Measurements from ENCODE around the gene SLC36A4.
A peak's percentile ranks its signal among the peaks of the same experiment; 100 is the strongest.

SLC36A4 gene

GRCh38 chr11:93234602-93235207, 36.9 kb upstream of the SLC36A4 start:
- peak; percentile 83 for TF ChIP-seq CTCF (conservative IDR thresholded peaks at IDR 0.05; ENCODE audit: low read depth)
- no peak overlapping the region for H3K27ac ChIP-seq
- ChIA-PET CTCF (interaction anchor here (0.5 to 2.0 kb wide), 26 partner anchors 9 to 1257 kb away, joined by 3 to 16 read pairs (median 4); no protein-coding TSS in a partner anchor), POLR2A (ENCODE audit: low non-redundant PET) (no interaction called here)
- DNase-seq (ENCODE audit: low spot score), result peak; percentile 67

- no peak for DNase-seq (ENCODE audit: low spot score)
- no peak overlapping the region for H3K27ac ChIP-seq
- ChIA-PET POLR2A (ENCODE audit: low non-redundant PET) (no interaction called here), CTCF (no interaction called here)
- TF ChIP-seq CTCF (conservative IDR thresholded peaks at IDR 0.05; ENCODE audit: low read depth), result no peak
Observed at GRCh38 chr11:93229876-93230275, 32.1 kb upstream of the SLC36A4 start.

GRCh38 chr11:93225662-93226061, 27.9 kb upstream of the SLC36A4 start:
- no peak overlapping the region for H3K27ac ChIP-seq
- peak; percentile 8 for DNase-seq (ENCODE audit: low spot score)
- ChIA-PET POLR2A (ENCODE audit: low non-redundant PET) (no interaction called here), CTCF (interaction anchor here (0.5 to 2.0 kb wide), 10 partner anchors 9 to 382 kb away, joined by 3 to 10 read pairs (median 4); no protein-coding TSS in a partner anchor)
- peak; percentile 28; the same call in 1 of the 2 replicates for TF ChIP-seq CTCF (conservative IDR thresholded peaks at IDR 0.05; ENCODE audit: low read depth)

- POLR2A ChIA-PET (ENCODE audit: low non-redundant PET), result no interaction called here
- DNase-seq (ENCODE audit: low spot score), result no peak
- H3K27ac ChIP-seq, result no peak overlapping the region
- CTCF ChIA-PET, result interaction anchor here (0.5 to 0.7 kb wide), 2 partner anchors 10 to 255 kb away, joined by 3 read pairs; no protein-coding TSS in a partner anchor
- TF ChIP-seq CTCF (conservative IDR thresholded peaks at IDR 0.05; ENCODE audit: low read depth), result no peak
Observed at GRCh38 chr11:93221539-93221938, 23.7 kb upstream of the SLC36A4 start.

- ChIA-PET POLR2A (ENCODE audit: low non-redundant PET) (no interaction called here), CTCF (no interaction called here)
- TF ChIP-seq CTCF (conservative IDR thresholded peaks at IDR 0.05; ENCODE audit: low read depth), result no peak
- DNase-seq (ENCODE audit: low spot score), result no peak
- H3K27ac ChIP-seq, result no peak overlapping the region
Observed at GRCh38 chr11:93220078-93220477, 22.3 kb upstream of the SLC36A4 start.

GRCh38 chr11:93219440-93219839, 21.6 kb upstream of the SLC36A4 start:
- POLR2A ChIA-PET (ENCODE audit: low non-redundant PET), result no interaction called here
- no peak for TF ChIP-seq CTCF (conservative IDR thresholded peaks at IDR 0.05; ENCODE audit: low read depth)
- no peak overlapping the region for H3K27ac ChIP-seq
- CTCF ChIA-PET, result no interaction called here
- no peak for DNase-seq (ENCODE audit: low spot score)
